PC-9 (cell line): Measurements from ENCODE around the gene NXN. TPM values are rescaled to one million over a fixed set of nuclear protein-coding genes. Genes with fewer than 3 reads are reported as not detected.
A peak's percentile ranks its signal among the peaks of the same experiment; 100 is the strongest.
"Not testable (repeated sequence)": the region's sequence is repeated elsewhere in the genome, so short reads cannot be mapped to it uniquely, and the experiment has no call there.

ENCODE experiments used
- BruUV-seq: library from RNA; stranded (reverse); fragments of 400-500 nt; replicated peaks from 2 replicates; lab custom pipeline; 2021; lab: Mats Ljungman, UMichigan
- CTCF ChIA-PET: fragments of 300-600 bp; sonication (Branson Sonifier 250); formaldehyde crosslinking; loops from one replicate; lab custom pipeline; 2022; ENCODE audit warnings: antibody characterized with exemption; lab: Charles Lee
- POLR2A ChIA-PET: fragments of 300-600 bp; sonication (Branson Sonifier 250); formaldehyde crosslinking; loops from one replicate; lab custom pipeline; 2022; ENCODE audit warnings: antibody characterized with exemption; ENCODE audit not compliant: unreplicated experiment; lab: Charles Lee
- DNase-seq, 2 experiments: peaks; one replicate each; pipeline versions ENCODE4 v3.0.0 to v3.0.0-alpha.2; 2015 to 2022; ENCODE audit warnings: mixed read lengths in 1 of 2
- H2AFZ ChIP-seq: fragments of 200-600 bp; sonication (generic); 2 replicates; pipeline ENCODE4 v1.8.1; 2017; ENCODE audit warnings: antibody characterized with exemption
- H3F3A ChIP-seq: fragments of 200-600 bp; sonication (generic); 2 replicates; pipeline ENCODE4 v1.8.1; 2017; ENCODE audit warnings: antibody characterized with exemption, mild to moderate bottlenecking, low read depth; ENCODE audit not compliant: insufficient read depth
- H3K27ac ChIP-seq: fragments of 200-600 bp; sonication (generic); 2 replicates; pipeline ENCODE4 v1.6.1; 2016; ENCODE audit warnings: mixed run types
- H3K27me3 ChIP-seq: fragments of 200-600 bp; sonication (generic); 2 replicates; pipeline ENCODE4 v1.6.1; 2016; ENCODE audit warnings: low read depth, mixed run types; ENCODE audit not compliant: insufficient read depth
- H3K36me3 ChIP-seq: fragments of 200-600 bp; sonication (generic); 2 replicates; pipeline ENCODE4 v1.6.1; 2016; ENCODE audit warnings: low read depth, mixed run types
- H3K4me1 ChIP-seq: fragments of 200-600 bp; sonication (generic); replicated peaks from 2 replicates; pipeline ENCODE4 v1.6.1; 2016; ENCODE audit warnings: mixed run types; ENCODE audit not compliant: insufficient read depth
- H3K4me2 ChIP-seq: fragments of 200-600 bp; sonication (generic); 2 replicates; pipeline ENCODE4 v1.6.1; 2017; ENCODE audit warnings: mixed run types
- H3K4me3 ChIP-seq: fragments of 200-600 bp; sonication (generic); 2 replicates; pipeline ENCODE4 v1.6.1; 2016; ENCODE audit warnings: mixed run types
- H3K79me2 ChIP-seq: fragments of 200-600 bp; sonication (generic); 2 replicates; pipeline ENCODE4 v1.6.1; 2017; ENCODE audit warnings: low read depth, mixed run types
- H3K9me2 ChIP-seq: fragments of 200-600 bp; sonication (generic); 2 replicates; pipeline ENCODE4 v1.8.1; 2017; ENCODE audit warnings: mild to moderate bottlenecking; ENCODE audit not compliant: insufficient read depth
- H3K9me3 ChIP-seq: fragments of 200-600 bp; sonication (generic); 2 replicates; pipeline ENCODE4 v1.8.1; 2016; ENCODE audit warnings: low read depth; ENCODE audit not compliant: insufficient read depth
- H4K20me1 ChIP-seq: fragments of 200-600 bp; sonication (generic); 2 replicates; pipeline ENCODE4 v1.8.1; 2017; ENCODE audit not compliant: insufficient read depth
- CTCF ChIP-seq: fragments of 200-600 bp; sonication (generic); conservative IDR thresholded peaks from 2 replicates; pipeline ENCODE4 v1.6.1; 2017; ENCODE audit warnings: mixed run types, antibody characterized with exemption, mild to moderate bottlenecking, moderate library complexity
- EZH2 ChIP-seq: fragments of 200-600 bp; sonication (generic); IDR thresholded peaks from 2 replicates; pipeline ENCODE4 v1.8.0; 2017; ENCODE audit warnings: antibody characterized with exemption, low read depth
- intact Hi-C: fragments of 100-400 bp; cut with micrococcal nuclease; formaldehyde crosslinking; loops from one replicate; pipeline ENCODE4 v1.10.0; 2022; ENCODE audit not compliant: unreplicated experiment
- total RNA-seq: library from RNA; stranded (reverse); gene quantifications from 2 replicates; pipeline ENCODE4 v1.2.3, GENCODE V29; 2021

NXN gene
- total RNA-seq, 1 experiment from 2014 or later, result 59.8 TPM

GRCh38 chr17:998111-998510, 18.5 kb upstream of the NXN start:
- H3K9me2 ChIP-seq, result no peaks in the 10 kb centered on the region
- intact Hi-C loops, result loop anchor here (5.0 to 10.0 kb wide), 2 partner anchors 216 to 613 kb away; partner anchors contain the start of genes GLOD4 and MRM3
- peak overlapping the region; percentile 92 for H3K4me2 ChIP-seq
- H2AFZ ChIP-seq, result no peak overlapping the region; the same call in 1 of the 2 replicates
- H3K27ac ChIP-seq, result no peak overlapping the region
- peaks cover 14% of the 10 kb centered on the region for H3K4me1 ChIP-seq
- no peak for DNase-seq
- no peak for TF ChIP-seq CTCF
- no peak for TF ChIP-seq EZH2
- no peaks in the 10 kb centered on the region for H3K9me3 ChIP-seq
- H3K27me3 ChIP-seq, result no peaks in the 10 kb centered on the region
- ChIA-PET POLR2A (no interaction called here), CTCF (no interaction called here)
- H4K20me1 ChIP-seq, result peaks cover 34% of the 10 kb centered on the region
- BruUV-seq, result no TSS peak
- H3K79me2 ChIP-seq, result peaks cover 20% of the 10 kb centered on the region
- H3K4me3 ChIP-seq, result peak overlapping the region; percentile 86
- peaks cover 23% of the 10 kb centered on the region; the same call in 1 of the 2 replicates for H3K36me3 ChIP-seq
- H3F3A ChIP-seq, result peaks cover 25% of the 10 kb centered on the region

GRCh38 chr17:996554-997344, 17.2 kb upstream of the NXN start, which contains the start of gene TIMM22:
Gene TIMM22, plus strand, starts transcription at chr17:997129. Its CDS starts 14 bp downstream, at chr17:997143.
- Histone ChIP-seq H3K4me3 (peak within 1 kb of the TSS; percentile 86), H2AFZ (peak within 1 kb of the TSS; percentile 90), H3K9me3 (no peaks in the 10 kb centered on the region), H3K4me1 (peaks cover 14% of the 10 kb centered on the region), H3K9me2 (no peaks in the 10 kb centered on the region), H3F3A (peaks cover 12% of the 10 kb centered on the region), H3K79me2 (peaks cover 20% of the 10 kb centered on the region), H3K4me2 (peak within 1 kb of the TSS; percentile 92), H4K20me1 (peaks cover 26% of the 10 kb centered on the region), H3K27me3 (no peaks in the 10 kb centered on the region), H3K27ac (peak within 1 kb of the TSS; percentile 63), H3K36me3 (peaks cover 18% of the 10 kb centered on the region; the same call in 1 of the 2 replicates)
- TF ChIP-seq EZH2 (no peak), CTCF (peak; percentile 96)
- POLR2A ChIA-PET, result interaction anchor here (0.5 to 0.6 kb wide), 2 partner anchors 215 to 366 kb away, joined by 3 to 8 read pairs; partner anchors contain the start of genes GLOD4 and MRM3
- no TSS peak for BruUV-seq
- CTCF ChIA-PET, result interaction anchor here (0.6 to 1.4 kb wide), 12 partner anchors 16 to 585 kb away, joined by 3 to 11 read pairs (median 4); partner anchors contain the start of genes GLOD4, MRM3 and VPS53
- intact Hi-C loops, result loop anchor here (1.0 to 10.0 kb wide), 4 partner anchors 214 to 612 kb away; partner anchors contain the start of genes GLOD4, MRM3 and VPS53
- DNase-seq, result peak; percentile 94 to 97

- H3K4me2 ChIP-seq, H2AFZ ChIP-seq, H3K36me3 ChIP-seq, H3F3A ChIP-seq, H3K27ac ChIP-seq, BruUV-seq, POLR2A ChIA-PET, DNase-seq, H3K27me3 ChIP-seq, H3K4me3 ChIP-seq, H3K9me3 ChIP-seq, CTCF ChIA-PET, H3K9me2 ChIP-seq: not testable (repeated sequence)
- Histone ChIP-seq H3K79me2 (peaks cover 20% of the 10 kb centered on the region), H4K20me1 (peaks cover 18% of the 10 kb centered on the region), H3K4me1 (peaks cover 14% of the 10 kb centered on the region)
- intact Hi-C loops, result loop anchor here (5.0 to 10.0 kb wide), 2 partner anchors 213 to 611 kb away; partner anchors contain the start of genes GLOD4 and MRM3
These were observed 15.7 kb upstream of the NXN start for GRCh38 chr17:995324-995723.
